Suppressor macrophage treated with lipopolysaccharide for 4 hours (primary cell): ENCODE measurements around the gene ANGPTL8.

Experiments
- DNase-seq: peaks from one replicate; pipeline ENCODE4 v3.0.0-alpha.2; 2020

ANGPTL8 gene

DNA sequence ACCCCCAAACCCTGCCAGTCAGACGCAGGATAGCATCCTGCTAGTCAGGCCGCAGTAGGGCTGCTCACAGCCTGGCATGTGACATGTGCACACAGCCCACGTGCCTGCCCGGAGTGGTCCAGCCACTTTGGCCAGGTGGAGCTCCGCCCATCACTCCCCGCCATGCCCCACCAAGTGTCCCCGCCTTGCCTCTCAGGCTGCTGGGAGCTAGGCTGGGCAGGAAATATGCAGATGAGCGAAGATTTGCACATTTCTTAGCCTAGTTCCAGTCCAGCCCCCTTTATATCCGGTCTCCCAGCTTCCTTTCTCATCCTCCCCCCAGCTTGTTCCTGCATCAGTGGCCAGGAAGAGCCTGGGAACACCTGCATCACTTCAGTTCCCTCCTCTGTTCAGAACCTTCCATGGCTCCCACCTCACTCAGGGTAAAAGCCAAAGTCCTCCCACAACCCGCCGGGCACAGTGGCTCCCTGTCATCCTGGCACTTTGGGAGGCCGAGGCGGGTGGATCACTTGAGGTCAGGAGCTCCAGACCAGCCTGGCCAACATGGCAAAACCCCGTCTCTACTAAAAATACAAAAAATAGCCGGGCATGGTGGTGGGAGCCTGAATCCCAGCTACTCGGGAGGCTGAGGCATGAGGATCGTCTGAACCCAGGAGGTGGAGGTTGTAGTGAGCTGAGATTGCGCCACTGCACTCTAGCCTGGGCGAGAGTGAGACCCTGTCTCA lies 25.2 kb downstream of the ANGPTL8 start:
- DNase-seq, result no peak

DNA sequence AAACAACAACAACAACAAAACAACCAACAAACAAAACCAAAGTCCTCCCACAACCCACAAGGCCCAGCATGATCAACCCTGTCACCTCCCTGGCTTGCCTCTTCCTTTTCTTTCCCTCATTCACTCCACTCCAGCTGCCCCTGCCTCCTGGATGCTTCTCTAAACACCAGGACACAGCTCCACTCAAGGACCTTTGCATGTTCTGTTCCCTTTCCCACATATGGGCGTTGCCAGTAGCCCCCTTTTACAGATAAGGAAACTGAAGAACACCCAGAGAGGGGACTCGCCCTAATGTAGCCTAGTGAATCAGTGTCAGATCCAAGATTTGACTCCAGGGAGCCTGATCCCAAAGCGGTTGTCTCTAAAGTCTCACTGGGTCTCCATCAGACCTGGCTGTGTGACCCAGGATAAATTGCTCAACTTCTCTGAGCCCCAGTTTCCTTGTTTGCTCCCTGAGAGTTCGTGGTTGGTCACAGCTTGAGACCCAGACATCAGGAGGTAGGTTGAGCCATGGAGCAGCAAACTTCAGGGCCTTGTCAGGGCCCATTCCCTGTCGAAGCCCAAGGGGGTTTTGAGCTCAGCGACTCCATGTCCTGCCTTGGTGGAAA lies 25.9 kb downstream of the ANGPTL8 start:
- DNase-seq, result no peak

DNA sequence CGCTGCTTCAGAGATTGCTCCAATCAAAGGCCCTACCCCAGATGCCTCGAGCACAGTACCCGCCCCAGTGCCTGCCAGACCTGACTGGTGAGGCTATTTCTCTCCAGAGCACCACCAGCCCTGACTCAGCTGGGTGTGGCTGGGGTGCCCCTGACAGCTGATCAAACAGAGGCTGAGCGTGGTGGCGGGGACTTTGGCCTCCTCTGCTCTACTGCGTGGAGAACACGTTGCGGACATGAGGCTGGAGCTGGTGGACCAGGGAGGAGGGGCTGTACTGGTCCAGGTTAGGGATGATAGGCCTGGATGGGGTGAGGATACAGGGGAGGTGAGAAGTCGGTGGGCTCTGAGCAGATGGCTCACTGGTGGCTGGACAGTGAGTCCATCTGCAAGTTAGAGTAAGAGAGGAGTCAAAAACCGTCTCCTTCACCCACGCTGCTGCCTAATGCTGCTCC lies 26.4 kb downstream of the ANGPTL8 start:
- DNase-seq, result no peak

DNA sequence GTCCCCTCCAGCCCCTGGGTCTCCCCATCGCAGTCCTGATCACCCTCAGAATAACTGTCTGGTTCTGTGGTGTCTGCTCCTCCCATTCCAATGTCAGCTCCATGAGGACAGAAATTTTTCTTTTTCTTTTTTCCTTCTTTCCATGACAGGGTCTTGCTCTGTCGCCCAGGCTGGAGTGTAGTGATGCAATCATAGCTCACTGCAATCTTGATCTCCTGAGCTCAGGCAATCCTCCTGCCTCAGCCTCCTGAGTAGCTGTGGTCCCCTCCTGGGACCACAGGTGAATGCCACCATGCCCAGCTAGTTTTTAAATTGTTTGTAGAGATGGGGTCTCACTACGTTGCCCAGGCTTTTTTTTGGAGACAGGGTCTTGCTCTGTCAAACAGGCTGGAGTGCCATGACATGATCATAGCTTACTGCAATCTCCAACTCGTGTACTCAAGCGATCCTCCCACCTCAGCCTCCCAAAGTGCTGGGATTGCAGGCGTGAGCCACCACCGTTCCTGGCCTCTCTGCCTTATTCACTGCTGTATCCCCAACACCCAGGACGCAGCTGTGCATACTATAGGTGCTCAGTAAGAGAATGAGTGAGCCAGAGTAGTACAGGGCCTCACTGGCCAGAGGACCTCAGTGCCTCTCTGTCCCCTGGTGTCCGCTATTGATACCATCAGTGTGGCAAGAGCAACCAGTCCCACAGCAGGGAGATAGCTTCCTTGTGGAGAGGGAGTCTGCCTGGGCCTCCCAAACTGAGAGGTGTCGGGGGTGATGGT lies 28.1 kb downstream of the ANGPTL8 start:
- no peak for DNase-seq

DNA sequence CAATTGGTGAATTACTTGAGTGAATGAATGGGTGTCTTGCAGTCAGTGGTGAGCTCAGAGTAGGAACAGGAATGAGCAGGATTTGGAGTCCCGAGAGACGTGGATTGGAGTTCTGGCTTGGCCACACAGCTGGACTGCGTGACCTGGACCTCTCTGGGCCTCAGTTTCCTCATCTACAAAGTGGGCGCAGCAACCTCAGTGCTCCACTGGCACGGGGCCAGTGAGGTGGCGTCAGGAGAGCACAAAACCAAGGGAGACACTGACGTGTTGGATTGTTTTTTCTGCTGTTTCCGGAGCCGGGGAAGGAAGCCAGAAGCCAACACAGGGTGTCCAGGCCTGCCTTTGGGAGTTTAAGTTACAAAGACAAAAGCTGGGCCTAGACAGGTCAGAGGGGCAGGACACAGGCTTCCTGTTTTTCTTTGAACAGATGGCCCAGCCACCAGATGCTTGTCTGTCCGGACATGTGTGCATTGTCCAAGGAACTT lies 29.4 kb downstream of the ANGPTL8 start:
- DNase-seq, result no peak

DNA sequence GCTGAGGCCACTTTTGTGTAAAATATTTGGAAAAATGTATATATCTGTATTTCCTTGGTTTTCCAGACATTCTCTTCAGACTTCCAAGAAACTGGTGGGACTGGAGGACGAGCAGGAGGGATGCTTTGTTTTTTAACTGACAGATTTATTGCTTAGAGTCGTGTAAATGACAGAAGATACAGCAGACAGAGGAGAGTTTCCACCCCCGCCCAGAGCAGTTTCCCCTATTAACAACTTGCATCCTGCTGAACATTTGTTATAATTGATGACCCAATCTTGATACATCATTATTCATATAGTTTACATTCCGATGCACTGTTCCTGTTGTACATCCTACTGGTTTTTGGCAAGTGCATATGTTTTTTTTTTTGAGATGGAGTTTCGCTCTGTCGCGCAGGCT lies 30.0 kb downstream of the ANGPTL8 start:
- no peak for DNase-seq

DNA sequence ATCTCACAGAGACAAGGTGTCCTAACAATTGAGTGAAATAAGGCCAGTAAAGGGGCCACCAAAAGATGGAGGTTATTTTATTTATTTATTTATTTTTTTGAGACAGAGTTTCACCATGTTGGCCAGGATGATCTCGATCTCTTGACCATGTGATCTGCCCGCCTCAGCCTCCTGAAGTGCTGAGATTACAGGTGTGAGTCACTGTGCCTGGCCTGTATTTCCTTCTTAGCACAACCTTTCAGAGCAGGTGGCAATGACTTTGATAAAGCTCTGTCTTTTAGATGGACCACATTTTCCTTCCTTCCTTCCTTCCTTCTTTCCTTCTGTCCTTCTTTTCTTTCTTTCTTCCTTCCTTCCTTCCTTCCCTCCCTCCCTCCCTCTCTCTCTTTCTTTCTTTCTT lies 33.9 kb downstream of the ANGPTL8 start:
- no peak for DNase-seq

DNA sequence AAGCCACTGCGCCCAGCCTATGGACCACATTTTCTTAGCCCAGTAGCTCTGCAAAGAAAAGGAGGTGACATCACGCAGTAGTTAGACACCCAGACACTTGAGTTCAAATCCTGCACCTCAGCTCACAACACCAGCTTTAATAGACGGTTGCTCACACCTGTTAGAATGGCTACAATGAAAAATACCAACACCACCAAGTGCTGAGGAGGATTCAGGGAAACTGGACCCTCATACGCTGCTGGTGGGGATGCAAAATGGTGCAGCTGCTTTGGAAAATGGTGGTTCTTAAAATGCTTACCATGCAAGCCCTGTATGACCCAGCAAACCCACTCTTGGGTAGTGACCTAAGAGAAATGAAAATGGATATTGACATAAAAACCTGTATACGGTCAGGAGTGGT lies 34.6 kb downstream of the ANGPTL8 start:
- DNase-seq, result no peak

DNA sequence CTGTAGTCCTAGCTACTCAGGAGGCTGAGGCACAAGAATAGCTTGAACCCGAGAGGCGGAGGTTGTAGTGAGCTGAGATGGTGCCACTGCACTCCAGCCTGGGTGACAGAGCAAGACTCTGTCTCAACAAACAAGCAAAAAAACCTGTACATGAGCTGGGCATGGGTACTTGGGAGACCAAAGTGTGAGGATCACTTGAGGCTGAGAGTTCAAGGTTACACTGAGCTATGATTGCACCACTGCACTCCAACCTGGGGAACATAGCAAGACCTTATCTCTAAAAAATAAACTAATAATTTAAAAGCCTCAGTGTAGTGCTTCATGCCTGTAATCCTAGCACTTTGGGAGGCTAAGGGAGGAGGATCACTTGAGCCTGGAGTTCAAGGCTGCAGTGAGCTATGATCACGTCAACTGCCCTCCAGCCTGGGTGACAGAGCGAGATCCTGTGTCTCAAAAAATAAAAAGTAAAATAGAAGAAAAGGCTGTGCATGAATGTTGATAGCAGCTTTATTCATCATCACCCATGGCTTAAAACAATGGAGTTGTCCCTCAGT lies 35.2 kb downstream of the ANGPTL8 start:
- DNase-seq, result no peak

DNA sequence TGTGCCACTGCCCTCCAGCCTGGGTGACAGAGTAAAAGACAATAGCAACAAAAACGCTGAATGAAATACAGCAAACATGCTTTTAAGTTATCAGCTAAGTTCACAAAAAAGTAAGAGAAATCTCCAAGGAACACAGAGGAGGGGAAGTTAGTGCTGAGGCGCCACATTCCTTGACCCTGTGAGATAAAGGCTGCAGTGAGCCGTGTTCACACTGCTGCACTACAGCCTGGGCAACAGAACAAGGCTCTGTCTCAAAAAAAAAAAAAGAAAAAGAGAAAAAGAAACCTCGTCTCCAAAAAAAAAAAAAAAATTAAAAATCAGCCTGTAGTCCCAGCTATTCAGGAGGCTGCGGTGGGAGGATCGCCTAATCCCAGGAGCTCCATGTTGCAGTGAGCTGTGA lies 39.3 kb downstream of the ANGPTL8 start:
- DNase-seq, result no peak

DNA sequence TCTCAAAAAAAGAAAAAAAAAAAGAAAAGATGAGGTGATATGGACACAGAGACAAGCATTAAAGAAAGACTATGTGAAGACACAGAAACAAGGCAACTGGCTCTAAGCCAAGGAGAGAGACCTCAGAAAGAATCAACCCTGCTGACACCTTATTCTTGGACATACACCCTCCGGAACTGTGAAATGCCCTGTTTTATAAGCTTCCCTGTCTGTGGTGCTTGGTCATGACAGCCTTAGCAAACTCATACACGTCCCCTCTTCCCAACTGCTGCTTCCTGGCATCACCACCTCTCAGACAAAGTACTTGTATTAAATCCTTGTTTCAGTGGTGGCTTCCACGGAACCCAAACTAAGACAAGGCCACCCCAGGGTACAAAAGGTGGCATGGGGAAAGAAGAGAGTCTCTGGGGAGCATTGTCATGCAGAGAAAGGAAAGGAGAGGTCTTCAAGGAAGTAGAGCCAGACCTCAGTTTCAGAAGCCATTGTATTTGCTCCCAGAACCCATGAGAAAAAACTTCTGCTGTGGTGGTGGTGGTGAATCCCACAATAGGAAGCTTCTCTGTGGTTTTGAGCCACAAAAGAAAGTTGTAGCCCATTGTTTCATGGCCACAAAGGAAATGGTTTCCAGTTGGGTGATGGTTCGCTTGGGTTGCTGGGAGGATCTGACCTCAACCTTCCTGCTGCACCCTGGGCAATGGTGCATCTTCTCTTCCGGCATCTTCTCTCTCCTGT lies 40.3 kb downstream of the ANGPTL8 start:
- DNase-seq, result peak; percentile 28

DNA sequence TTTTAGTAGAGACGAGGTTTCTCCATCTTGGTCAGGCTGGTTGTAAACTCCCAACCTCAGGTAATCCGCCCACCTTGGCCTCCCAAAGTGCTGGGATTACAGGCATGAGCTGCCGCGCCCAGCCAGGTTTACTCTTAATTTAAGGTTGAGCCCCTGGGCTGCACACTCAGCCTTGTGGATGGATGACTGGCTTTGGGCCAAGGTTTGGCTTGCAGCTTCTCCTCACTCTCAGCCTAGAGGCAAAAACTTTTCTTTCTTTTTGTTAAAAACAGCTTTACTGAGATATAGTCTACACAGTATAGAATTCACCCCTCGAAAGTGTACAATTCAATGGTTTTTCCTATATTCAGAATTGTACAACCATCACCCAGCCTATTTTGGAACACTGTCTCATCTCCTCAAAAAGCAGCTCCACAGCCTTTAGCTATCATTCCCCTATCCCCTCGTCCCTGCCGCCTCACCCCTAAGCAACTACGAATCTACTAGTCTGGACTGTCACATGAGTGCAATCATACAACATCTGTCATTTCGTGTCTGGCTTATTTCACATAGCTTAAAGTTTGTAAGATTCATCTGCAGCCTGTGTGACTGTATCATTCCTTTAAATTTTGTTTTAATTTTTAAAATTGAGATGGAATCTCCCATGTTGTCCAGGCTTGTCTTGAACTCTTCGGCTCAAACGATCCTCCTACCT lies 42.1 kb downstream of the ANGPTL8 start:
- no peak for DNase-seq

DNA sequence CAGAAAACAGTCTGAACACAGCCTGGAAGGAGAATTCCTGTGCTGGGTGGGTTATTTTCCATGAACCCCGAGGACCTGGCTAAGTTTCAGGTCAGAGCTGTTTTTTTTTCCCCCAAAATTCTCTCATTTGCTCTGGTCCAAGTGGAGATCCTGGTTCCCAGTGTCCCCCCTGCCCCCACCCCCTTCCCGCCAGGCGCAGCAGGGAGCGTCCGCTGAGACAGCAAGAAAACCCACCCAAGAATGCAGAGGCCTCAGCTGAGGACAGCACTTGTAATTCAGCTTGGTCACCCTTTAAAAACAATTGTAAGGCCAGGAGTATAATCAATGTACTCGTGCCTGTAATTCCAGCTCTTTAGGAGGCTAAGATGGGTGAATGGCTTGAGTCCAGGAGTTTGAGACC lies 45.1 kb downstream of the ANGPTL8 start:
- no peak for DNase-seq

DNA sequence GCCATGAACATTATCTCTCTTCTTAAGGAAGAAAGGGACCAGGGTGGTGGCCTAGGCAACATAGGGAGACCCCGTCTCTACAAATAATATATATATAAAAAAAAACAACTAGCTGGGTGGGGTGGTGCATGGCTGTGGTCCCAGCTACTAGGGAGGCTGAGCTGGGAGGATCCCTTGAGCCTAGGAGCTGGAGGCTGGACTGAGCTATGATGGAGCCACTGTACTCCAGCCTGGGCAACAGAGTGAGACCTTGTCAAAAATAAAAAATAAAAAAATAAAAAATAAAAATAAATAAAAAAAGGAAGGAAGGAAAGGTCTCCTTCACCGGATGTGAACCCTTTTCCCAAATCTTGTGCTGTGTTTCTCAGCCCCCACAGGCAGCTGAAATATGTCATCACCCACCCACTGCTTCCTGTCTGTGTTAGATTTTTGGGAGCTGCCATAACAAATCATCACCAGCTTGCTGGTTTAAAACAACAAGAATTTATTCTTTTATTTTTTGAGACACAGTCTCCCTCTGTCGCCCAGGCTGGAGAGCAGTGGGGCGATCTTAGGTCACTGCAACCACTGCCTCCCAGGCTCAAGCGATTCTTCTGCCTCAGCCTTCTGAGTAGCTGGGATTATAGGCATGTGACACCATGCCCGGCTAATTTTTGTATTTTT lies 47.0 kb downstream of the ANGPTL8 start:
- DNase-seq, result peak; percentile 51

DNA sequence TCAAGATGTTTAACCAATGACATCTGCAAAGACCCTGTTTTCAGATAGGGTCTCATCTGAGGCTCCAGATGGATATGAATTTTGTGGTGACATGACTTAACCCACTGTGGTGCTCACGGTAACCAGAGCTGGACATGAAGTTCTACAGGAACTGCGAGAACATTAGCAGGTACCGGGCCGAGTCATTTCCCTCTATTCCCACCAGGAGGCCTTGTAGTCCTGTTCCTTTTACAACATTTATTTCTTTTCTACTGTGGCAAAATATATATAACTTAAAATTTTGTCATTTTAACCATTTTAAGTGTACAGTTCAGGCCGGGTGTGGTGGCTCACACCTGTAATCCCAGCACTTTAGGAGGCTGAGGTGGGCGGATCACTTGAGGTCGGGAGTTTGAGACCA lies 48.9 kb downstream of the ANGPTL8 start:
- no peak for DNase-seq

DNA sequence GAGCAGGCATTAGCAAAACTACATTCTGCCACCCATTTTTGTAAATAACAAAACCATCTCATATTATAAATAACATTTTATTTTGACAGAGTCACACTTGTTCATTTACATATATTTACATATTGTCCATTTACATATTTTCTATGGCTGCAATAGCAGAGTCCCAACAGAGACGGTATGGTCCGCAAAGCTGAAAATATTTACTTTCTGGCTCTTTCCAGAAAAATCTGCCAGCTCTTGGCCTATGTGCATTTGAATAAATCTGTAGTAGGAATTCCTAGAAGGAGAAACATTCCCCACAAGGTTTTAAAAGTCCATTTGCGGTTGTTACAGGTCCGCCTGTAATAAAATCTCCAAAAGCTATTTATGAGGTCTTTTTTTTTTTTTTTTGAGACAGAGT lies 50.8 kb downstream of the ANGPTL8 start:
- no peak for DNase-seq

DNA sequence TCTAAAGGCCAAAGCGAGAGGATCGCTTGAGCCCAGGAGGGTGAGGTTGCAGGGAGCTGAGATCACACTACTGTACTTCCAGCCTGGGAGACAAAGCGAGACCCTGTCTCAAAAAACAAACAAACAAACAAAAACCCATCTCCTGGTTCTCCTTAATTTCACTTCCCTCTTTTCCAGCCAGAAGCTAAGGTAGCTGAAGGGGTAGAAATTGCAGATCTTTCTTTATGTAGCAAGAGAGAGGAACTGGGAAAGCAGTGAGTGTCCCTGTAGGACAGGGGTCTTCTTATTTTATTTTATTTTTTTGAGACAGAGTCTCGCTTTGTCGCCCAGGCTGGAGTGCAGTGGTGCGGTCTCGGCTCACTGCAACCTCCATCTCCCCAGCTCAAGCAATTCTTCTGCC lies 52.0 kb downstream of the ANGPTL8 start:
- DNase-seq, result no peak
